ENCODE data around the gene COL5A3. TPM values are rescaled to one million over a fixed set of nuclear protein-coding genes. Genes with fewer than 3 reads are reported as not detected.

The COL5A3 gene
- total RNA-seq, 1 experiment from 2014 or later, result 0.18 TPM

- in situ Hi-C loops (cut with HindIII; ENCODE audit: low pct_unique_long_range_greater_than_20kb, low sequenced_read_pairs) (no loop called here), intact Hi-C loops (cut with micrococcal nuclease; ENCODE audit: unreplicated experiment) (no loop called here)
- ChIA-PET POLR2A (no interaction called here), CTCF (no interaction called here)
- DNase-seq (ENCODE audit: low read depth, low spot score) (no peak), ATAC-seq (no peak)
- H3K36me3 ChIP-seq (ENCODE audit: control insufficient read depth, insufficient read depth, low read length), result no peaks in the 10 kb centered on the region
- no peaks in the 10 kb centered on the region for H3K4me1 ChIP-seq (ENCODE audit: control insufficient read depth, insufficient read depth, low read length)
- no peaks in the 10 kb centered on the region for H3K27me3 ChIP-seq (ENCODE audit: control insufficient read depth, insufficient read depth, low read length)
- BruUV-seq (replicated peaks), result no TSS peak
- no peak overlapping the region for H3K27ac ChIP-seq (ENCODE audit: low read length)
- H3K9me3 ChIP-seq (ENCODE audit: control insufficient read depth, insufficient read depth, low read depth, low read length), result no peaks in the 10 kb centered on the region
- no peak for TF ChIP-seq SIN3A (IDR thresholded peaks at IDR 0.05; ENCODE audit: borderline replicate concordance, insufficient read depth, low read depth, low read length)
- no peak for TF ChIP-seq REST (IDR thresholded peaks at IDR 0.05; ENCODE audit: insufficient read depth in 1 of 2, low read depth in 2 of 2, low read length in 1 of 2)
- TF ChIP-seq TCF7L2 (IDR thresholded peaks at IDR 0.05; ENCODE audit: low read depth, low read length), result no peak
- TF ChIP-seq CTCF (IDR thresholded peaks at IDR 0.05), result no peak
- no peak for TF ChIP-seq POLR2AphosphoS5 (IDR thresholded peaks at IDR 0.05; ENCODE audit: low read depth, low read length)
- no peak overlapping the region for H3K4me3 ChIP-seq (ENCODE audit: low read depth in 2 of 2, low read length in 2 of 2)
Observed at GRCh38 chr19:10018263-10018662, 8.0 kb upstream of the COL5A3 start.

GRCh38 chr19:10013834-10014618, 3.7 kb upstream of the COL5A3 start:
- in situ Hi-C loops (cut with HindIII; ENCODE audit: low pct_unique_long_range_greater_than_20kb, low sequenced_read_pairs) (no loop called here), intact Hi-C loops (cut with micrococcal nuclease; ENCODE audit: unreplicated experiment) (no loop called here)
- ChIA-PET CTCF (no interaction called here), POLR2A (no interaction called here)
- no peaks in the 10 kb centered on the region for H3K4me1 ChIP-seq (ENCODE audit: control insufficient read depth, insufficient read depth, low read length)
- ATAC-seq (no peak), DNase-seq (ENCODE audit: low read depth, low spot score) (no peak)
- H3K36me3 ChIP-seq (ENCODE audit: control insufficient read depth, insufficient read depth, low read length), result no peaks in the 10 kb centered on the region
- H3K4me3 ChIP-seq (ENCODE audit: low read depth in 2 of 2, low read length in 2 of 2), result no peak overlapping the region
- H3K9me3 ChIP-seq (ENCODE audit: control insufficient read depth, insufficient read depth, low read depth, low read length), result no peaks in the 10 kb centered on the region
- peaks cover 6% of the 10 kb centered on the region; the same call in 1 of the 2 replicates for H3K27me3 ChIP-seq (ENCODE audit: control insufficient read depth, insufficient read depth, low read length)
- H3K27ac ChIP-seq (ENCODE audit: low read length), result no peak overlapping the region
- BruUV-seq (replicated peaks), result no TSS peak
- TF ChIP-seq TCF7L2 (IDR thresholded peaks at IDR 0.05; ENCODE audit: low read depth, low read length) (no peak), POLR2AphosphoS5 (IDR thresholded peaks at IDR 0.05; ENCODE audit: low read depth, low read length) (no peak), CTCF (IDR thresholded peaks at IDR 0.05) (no peak), REST (IDR thresholded peaks at IDR 0.05; ENCODE audit: insufficient read depth in 1 of 2, low read depth in 2 of 2, low read length in 1 of 2) (no peak), SIN3A (IDR thresholded peaks at IDR 0.05; ENCODE audit: borderline replicate concordance, insufficient read depth, low read depth, low read length) (no peak)

Measured in Panc1 (cell line).